ENCODE data around the gene USH1C.

The USH1C gene

DNA sequence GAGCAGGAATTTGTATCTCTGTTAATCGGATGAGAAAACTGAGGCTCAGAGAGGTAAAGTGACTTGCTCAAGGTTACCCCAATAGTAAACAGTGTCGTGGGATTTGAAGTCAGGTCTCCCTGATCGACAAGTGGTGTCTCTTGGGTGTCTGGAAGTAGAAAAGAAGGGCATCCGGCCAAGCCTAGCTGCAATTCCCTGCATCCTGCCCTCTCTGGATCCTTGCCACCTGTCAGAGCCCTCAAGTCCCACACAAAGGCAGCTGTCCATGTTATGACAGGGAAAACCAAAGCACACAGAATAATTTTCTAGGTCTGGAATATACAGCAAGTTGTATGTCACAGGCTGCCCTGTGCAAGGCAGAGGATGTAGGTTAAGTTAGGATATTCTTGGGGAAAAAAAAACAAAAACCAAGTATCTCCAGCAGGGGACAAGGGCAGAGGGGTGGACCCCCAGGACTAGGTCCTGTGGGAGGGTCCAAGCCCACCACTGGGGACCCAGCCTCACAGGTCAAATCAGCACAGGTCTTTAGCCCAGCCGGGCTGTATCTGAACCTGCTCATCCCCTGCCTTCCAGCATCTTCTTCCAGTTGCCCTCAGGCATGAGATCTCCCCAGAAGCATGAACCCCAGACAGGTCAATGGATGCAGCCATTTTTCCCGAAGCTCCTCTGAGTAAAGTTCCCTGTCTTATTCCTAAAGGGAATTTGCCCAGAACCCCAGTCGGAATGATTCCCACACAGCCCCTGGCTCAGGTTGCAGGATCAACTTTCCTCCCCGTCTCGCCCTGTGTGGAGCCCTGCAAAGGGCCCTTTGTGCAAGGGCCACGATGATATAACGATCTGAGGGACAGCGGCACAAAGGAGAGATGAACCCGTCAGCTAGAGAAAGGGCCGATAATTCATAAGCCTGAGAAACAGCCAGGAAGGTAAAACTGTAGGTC is 15.0 kb downstream of the USH1C start:
- Histone ChIP-seq H3K9ac (ENCODE audit: low read length) (no peak overlapping the region), H3K4me1 (ENCODE audit: control insufficient read depth, insufficient read depth, low read length) (peaks cover 4% of the 10 kb centered on the region), H3K27me3 (ENCODE audit: control insufficient read depth, insufficient read depth, low read length) (no peaks in the 10 kb centered on the region), H3K4me3 (ENCODE audit: low read length) (no peak overlapping the region), H3K36me3 (ENCODE audit: control insufficient read depth, insufficient read depth, low read length) (peaks cover 11% of the 10 kb centered on the region), H3K9me3 (ENCODE audit: control insufficient read depth, low read length) (no peaks in the 10 kb centered on the region)

DNA sequence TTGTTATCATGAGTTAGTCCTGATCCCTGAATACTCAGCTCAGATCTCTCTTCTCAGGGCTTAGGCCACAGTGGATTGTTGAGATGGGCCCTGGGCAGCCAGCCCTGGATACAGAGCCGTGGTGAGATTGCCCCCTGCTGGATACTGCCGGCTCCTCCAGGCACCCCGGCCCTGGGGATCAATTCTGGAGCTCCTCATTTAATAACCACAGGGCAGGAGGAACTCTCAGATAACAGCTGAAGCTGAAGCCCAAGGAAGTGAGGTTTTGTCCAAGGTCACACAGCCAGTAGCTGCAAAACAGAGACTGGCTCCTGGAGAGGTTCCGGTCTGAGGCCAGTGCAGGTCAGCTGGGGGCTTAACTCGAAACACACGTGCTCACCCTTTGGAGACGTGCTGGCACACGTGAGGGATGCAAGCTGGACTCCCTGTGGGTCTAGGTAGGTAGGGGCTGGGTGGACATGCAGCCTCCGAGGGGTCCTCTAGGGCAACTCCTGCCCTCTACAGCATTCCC is 16.0 kb downstream of the USH1C start:
- Histone ChIP-seq H3K9ac (ENCODE audit: low read length) (no peak overlapping the region), H3K4me1 (ENCODE audit: control insufficient read depth, insufficient read depth, low read length) (peaks cover 4% of the 10 kb centered on the region), H3K27me3 (ENCODE audit: control insufficient read depth, insufficient read depth, low read length) (no peaks in the 10 kb centered on the region), H3K4me3 (ENCODE audit: low read length) (no peak overlapping the region), H3K36me3 (ENCODE audit: control insufficient read depth, insufficient read depth, low read length) (peaks cover 12% of the 10 kb centered on the region), H3K9me3 (ENCODE audit: control insufficient read depth, low read length) (no peaks in the 10 kb centered on the region)

DNA sequence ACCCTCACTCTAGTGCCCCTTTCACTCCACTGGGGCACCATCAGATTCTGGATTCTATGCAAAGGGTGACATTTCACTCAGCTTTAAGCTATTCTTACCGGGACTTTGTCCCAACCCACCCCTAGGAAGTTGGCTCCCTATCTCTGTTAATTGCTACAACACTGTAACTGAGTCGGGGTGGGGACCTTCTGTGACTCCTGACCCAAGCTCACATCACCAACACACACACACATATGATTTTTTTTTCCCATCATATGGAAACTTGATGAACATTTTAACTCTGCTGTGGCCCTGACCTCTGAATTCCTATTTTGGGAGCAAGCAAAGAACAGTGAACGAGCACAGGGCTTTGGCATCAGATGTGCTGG is 16.6 kb downstream of the USH1C start:
- H3K36me3 ChIP-seq (ENCODE audit: control insufficient read depth, insufficient read depth, low read length), result peaks cover 16% of the 10 kb centered on the region

DNA sequence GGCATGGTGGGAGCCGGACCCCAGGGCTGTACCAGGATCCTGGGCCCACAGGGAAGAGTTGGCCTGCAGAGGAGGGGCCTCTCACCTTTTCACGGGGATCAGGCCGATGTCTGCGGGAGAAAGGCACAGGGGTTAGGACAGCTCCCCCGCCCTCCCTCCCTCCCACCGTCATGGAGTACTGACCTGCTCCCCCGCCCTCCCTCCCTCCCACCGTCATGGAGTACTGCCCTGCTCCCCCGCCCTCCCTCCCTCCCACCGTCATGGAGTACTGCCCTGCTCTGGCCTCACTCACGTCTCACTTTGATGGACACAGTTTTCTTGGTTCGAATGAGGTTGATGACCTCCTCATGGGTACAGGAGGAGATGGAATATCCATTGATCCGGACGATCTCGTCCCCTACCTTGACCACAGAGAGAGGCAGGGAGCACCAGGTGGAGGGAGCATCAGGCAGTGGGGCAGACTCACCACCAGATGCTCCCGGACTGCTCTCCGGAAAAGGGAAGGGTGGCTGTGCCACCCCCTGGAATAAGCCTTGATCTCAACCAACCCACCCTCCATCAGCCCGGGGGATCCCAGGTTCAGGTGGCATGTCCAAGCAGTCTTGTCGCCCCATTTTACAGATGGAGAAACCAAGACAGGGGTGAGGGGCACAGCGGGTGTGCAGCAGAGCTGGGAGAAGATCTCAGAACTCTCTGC is 17.1 kb downstream of the USH1C start:
- Histone ChIP-seq H3K4me1 (ENCODE audit: control insufficient read depth, insufficient read depth, low read length) (peaks cover 4% of the 10 kb centered on the region), H3K4me3 (ENCODE audit: low read length) (no peak overlapping the region), H3K9ac (ENCODE audit: low read length) (no peak overlapping the region), H3K36me3 (ENCODE audit: control insufficient read depth, insufficient read depth, low read length) (peaks cover 16% of the 10 kb centered on the region), H3K27me3 (ENCODE audit: control insufficient read depth, insufficient read depth, low read length) (no peaks in the 10 kb centered on the region), H3K9me3 (ENCODE audit: control insufficient read depth, low read length) (no peaks in the 10 kb centered on the region)

More for the DNA sequence above, 16.6 kb downstream of the USH1C start:
- Histone ChIP-seq H3K9me3 (ENCODE audit: control insufficient read depth, low read length) (no peaks in the 10 kb centered on the region), H3K27me3 (ENCODE audit: control insufficient read depth, insufficient read depth, low read length) (no peaks in the 10 kb centered on the region), H3K4me3 (ENCODE audit: low read length) (no peak overlapping the region), H3K4me1 (ENCODE audit: control insufficient read depth, insufficient read depth, low read length) (peaks cover 4% of the 10 kb centered on the region), H3K9ac (ENCODE audit: low read length) (no peak overlapping the region)

DNA sequence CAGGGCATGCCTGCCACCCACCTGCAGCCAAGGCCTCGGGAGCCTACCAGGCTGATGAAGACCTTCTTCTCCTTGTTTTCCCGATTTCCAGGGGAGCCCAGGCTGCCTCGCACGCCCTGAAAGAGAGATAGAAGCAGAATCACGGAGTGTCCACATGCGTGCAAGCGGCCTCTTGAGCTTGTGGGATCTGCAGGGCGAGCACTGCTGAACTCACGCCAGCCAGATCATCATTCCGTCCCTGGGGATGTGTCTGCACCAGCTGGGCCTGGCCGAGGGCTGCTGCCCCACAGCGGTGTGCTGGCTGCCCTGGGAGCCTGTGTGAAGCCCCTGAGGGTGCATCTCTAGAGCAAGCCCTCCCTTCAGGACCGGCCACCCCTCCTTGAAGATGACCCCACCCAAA is 17.9 kb downstream of the USH1C start:
- no peaks in the 10 kb centered on the region for H3K9me3 ChIP-seq (ENCODE audit: control insufficient read depth, low read length)
- no peak overlapping the region for H3K4me3 ChIP-seq (ENCODE audit: low read length)
- H3K9ac ChIP-seq (ENCODE audit: low read length), result no peak overlapping the region
- no peaks in the 10 kb centered on the region for H3K27me3 ChIP-seq (ENCODE audit: control insufficient read depth, insufficient read depth, low read length)
- H3K4me1 ChIP-seq (ENCODE audit: control insufficient read depth, insufficient read depth, low read length), result peaks cover 1% of the 10 kb centered on the region
- H3K36me3 ChIP-seq (ENCODE audit: control insufficient read depth, insufficient read depth, low read length), result peaks cover 16% of the 10 kb centered on the region

DNA sequence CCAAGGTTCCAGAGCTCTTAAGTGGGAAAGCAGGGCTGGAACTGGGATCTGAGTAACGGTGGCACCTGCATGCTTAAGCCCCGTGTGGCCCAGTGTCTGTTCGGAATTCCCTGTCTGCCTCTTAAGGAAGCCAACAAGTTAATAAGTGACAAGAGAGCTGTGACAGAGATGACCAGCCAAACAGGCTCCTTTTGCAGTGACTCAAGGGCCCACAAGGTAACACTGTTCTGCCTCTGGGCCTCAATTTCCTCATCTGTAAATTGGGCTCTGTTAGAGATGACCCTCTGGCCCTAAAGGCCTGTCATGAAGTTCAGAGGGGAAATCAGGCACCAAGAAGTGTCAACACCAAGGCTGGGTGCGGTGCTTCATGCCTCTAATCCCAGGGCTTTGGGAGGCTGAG is 18.6 kb downstream of the USH1C start:
- Histone ChIP-seq H3K4me1 (ENCODE audit: control insufficient read depth, insufficient read depth, low read length) (no peaks in the 10 kb centered on the region), H3K9ac (ENCODE audit: low read length) (no peak overlapping the region), H3K36me3 (ENCODE audit: control insufficient read depth, insufficient read depth, low read length) (peaks cover 16% of the 10 kb centered on the region), H3K27me3 (ENCODE audit: control insufficient read depth, insufficient read depth, low read length) (no peaks in the 10 kb centered on the region), H3K9me3 (ENCODE audit: control insufficient read depth, low read length) (no peaks in the 10 kb centered on the region), H3K4me3 (ENCODE audit: low read length) (no peak overlapping the region)

DNA sequence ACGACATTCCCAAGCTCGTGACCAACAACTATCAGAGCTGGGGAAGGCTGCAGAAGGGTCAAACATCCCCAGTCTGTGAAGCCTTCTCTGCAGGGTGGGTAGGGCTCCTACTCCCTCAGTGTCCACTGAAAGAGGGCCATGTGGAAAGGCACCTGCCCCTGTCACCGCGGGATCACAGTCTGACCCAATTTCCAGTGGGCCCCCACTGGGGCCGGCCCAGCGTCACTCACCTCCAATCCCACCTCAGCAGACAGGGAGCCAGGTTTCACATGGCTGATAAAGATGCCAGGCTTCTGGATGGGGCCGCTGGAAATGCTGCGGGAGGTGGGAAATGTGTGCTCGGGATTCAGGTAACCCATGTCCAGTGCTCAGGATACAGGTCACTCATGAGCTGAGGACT is 20.0 kb downstream of the USH1C start:
- H3K4me1 ChIP-seq (ENCODE audit: control insufficient read depth, insufficient read depth, low read length), result no peaks in the 10 kb centered on the region
- H3K9ac ChIP-seq (ENCODE audit: low read length), result no peak overlapping the region
- H3K4me3 ChIP-seq (ENCODE audit: low read length), result no peak overlapping the region
- H3K27me3 ChIP-seq (ENCODE audit: control insufficient read depth, insufficient read depth, low read length), result no peaks in the 10 kb centered on the region
- H3K36me3 ChIP-seq (ENCODE audit: control insufficient read depth, insufficient read depth, low read length), result peaks cover 9% of the 10 kb centered on the region
- no peaks in the 10 kb centered on the region for H3K9me3 ChIP-seq (ENCODE audit: control insufficient read depth, low read length)

DNA sequence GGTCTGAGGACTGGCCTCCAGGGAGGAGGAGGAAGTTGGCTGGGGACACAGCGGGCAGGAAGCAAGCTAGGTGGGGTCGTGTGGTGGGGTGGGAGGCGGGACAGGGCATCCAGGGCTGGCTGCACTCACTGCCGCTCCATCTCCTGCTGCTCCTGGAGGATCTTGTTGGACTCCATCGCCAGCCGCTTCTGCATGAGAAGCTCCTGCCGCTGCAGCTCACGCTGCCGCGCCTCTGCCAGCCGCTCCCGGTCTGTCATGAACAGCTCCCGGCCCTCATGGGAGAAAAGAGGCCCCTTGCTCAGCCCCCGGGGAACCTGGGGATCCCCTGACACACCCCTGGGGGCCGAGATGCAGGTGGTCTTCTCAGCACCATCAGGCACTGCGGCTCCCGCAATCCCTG is 21.6 kb downstream of the USH1C start:
- no peak overlapping the region for H3K9ac ChIP-seq (ENCODE audit: low read length)
- no peak overlapping the region for H3K4me3 ChIP-seq (ENCODE audit: low read length)
- H3K27me3 ChIP-seq (ENCODE audit: control insufficient read depth, insufficient read depth, low read length), result no peaks in the 10 kb centered on the region
- H3K4me1 ChIP-seq (ENCODE audit: control insufficient read depth, insufficient read depth, low read length), result no peaks in the 10 kb centered on the region
- H3K9me3 ChIP-seq (ENCODE audit: control insufficient read depth, low read length), result no peaks in the 10 kb centered on the region
- peaks cover 12% of the 10 kb centered on the region for H3K36me3 ChIP-seq (ENCODE audit: control insufficient read depth, insufficient read depth, low read length)

DNA sequence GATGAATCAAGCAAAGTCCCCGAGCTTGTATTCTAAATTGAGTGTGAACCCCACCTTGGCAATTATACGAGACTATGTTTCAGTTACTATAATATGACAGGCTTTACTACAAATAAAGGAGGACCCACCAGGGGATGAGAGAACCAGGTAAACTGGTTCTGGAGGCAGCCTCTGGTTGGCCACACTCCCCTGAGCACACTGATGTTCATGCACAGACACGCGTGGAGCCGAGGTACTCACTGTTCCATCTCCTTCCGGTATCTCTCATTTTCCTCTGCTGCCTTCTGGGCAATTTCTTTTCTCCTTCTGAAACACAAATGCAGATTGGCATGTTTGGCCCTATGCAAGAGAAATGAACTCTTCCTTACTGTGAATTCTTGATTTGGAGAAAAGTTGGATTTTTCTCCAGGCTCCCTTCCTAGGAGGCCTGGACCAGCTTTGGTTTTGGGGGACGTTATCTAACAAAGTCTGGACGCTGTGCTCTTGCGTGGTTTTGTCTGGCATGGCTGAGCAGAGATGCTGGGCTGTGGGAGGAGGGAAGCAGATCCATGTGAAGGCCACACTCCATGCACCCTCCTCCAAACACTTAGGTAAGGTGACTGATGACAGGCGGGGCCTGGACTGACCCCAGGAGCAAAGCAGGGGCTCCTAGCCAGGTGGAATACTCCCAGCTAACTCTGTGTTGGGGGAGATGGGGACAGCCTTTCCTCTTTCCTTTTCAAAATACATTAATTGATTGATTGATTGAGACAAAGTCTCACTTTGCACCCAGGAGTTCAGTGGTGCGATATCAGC is 22.9 kb downstream of the USH1C start:
- Histone ChIP-seq H3K36me3 (ENCODE audit: control insufficient read depth, insufficient read depth, low read length) (peaks cover 22% of the 10 kb centered on the region), H3K4me1 (ENCODE audit: control insufficient read depth, insufficient read depth, low read length) (no peaks in the 10 kb centered on the region), H3K4me3 (ENCODE audit: low read length) (no peak overlapping the region), H3K9me3 (ENCODE audit: control insufficient read depth, low read length) (no peaks in the 10 kb centered on the region), H3K27me3 (ENCODE audit: control insufficient read depth, insufficient read depth, low read length) (no peaks in the 10 kb centered on the region), H3K9ac (ENCODE audit: low read length) (no peak overlapping the region)

DNA sequence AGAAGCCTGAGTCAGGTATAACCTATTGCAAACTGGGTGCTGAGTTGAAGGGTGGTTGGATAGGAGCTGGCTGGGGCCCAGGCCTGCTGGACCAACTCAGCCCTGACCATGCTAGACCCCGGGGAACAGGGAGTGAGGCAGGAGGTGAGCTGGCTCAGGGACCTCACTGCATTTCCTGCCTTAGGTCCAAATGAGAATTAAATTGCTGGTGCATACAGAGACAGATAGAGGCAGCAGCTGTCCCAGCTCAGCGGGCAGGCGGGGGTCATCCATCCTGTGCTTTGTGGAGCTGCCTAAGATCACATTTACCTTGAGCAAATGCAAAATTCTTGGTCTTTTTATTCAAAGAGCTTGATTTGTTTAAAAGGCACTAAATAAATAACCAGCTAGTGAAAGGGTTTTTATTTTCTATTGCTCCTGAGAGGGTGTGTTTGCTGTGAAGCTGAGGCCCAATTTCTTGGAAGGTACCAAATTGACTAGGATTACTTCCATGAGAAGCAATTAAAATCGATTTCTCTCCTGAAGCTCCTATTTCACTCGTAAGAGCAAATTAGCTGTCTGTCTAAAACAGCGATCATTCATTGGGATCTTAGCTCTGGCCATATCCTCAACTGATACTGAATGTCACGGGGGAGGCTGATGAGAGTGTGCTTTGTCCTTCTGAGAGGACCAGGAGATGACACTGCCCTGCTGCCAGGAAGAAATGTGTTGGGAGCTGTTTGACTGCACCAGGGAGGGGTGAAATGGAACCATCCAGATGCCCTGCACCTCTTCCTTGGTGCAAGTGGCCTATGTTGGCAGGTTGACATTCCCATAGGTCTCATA is 24.9 kb downstream of the USH1C start:
- H3K27me3 ChIP-seq (ENCODE audit: control insufficient read depth, insufficient read depth, low read length), result no peaks in the 10 kb centered on the region
- H3K36me3 ChIP-seq (ENCODE audit: control insufficient read depth, insufficient read depth, low read length), result peaks cover 18% of the 10 kb centered on the region
- no peak overlapping the region for H3K4me3 ChIP-seq (ENCODE audit: low read length)
- no peaks in the 10 kb centered on the region for H3K9me3 ChIP-seq (ENCODE audit: control insufficient read depth, low read length)
- no peaks in the 10 kb centered on the region for H3K4me1 ChIP-seq (ENCODE audit: control insufficient read depth, insufficient read depth, low read length)
- no peak overlapping the region for H3K9ac ChIP-seq (ENCODE audit: low read length)

DNA sequence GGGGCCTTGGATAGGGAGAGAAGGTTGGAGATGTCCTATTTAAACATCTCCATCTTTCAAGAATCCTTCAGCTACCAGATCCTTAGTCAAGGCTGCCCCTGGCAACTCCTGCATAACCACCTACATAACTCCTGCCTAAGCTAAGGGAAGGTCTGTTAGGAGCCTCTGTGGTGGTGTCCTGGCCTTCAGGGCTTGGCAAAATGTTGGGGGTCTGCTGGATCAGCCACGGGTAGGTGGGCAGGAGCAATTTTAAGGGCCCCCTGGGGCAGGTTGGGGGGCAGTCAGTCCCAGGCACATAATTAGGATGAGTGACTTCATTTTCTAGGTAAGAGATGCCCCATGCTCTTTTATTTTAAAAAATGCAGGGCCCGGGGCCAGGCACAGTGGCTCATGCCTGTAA is 25.9 kb downstream of the USH1C start:
- Histone ChIP-seq H3K36me3 (ENCODE audit: control insufficient read depth, insufficient read depth, low read length) (peaks cover 18% of the 10 kb centered on the region), H3K9me3 (ENCODE audit: control insufficient read depth, low read length) (no peaks in the 10 kb centered on the region), H3K27me3 (ENCODE audit: control insufficient read depth, insufficient read depth, low read length) (no peaks in the 10 kb centered on the region), H3K4me3 (ENCODE audit: low read length) (no peak overlapping the region), H3K9ac (ENCODE audit: low read length) (no peak overlapping the region), H3K4me1 (ENCODE audit: control insufficient read depth, insufficient read depth, low read length) (no peaks in the 10 kb centered on the region)

Measured in mucosa of stomach (tissue), 1 donor.